ENCODE data around the gene TST. TPM values are rescaled to one million over a fixed set of nuclear protein-coding genes. Genes with fewer than 3 reads are reported as not detected.

Gene TST
- total and polyA plus RNA-seq, 9 of the 15 experiments (the other 6 are each of a cell fraction or from before 2014, with no cell fraction given), result 1.4 to 26.9 (median 12.4) TPM

DNA sequence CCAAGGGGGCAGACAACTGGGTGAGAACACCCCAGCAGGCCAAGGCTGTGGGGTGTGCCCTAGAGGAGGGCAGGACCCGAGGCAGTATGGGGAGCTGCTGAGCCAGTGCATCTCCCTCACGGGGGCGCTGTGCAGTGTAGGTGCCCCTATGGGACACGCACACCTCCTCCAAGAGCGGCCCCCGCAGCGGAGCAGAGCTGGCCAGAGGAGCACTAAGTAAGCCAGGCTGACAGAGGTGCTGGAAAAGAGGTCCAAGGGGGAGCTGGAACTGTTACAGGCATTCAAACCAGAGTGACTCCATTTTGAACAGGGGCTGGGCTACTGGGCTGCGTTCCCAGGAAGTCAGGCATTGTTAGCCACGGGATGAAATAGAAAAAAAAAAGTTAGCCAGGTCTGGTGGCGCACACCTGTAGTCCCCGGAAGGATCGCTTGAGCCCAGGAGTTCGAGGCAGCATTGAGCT lies 41.8 kb downstream of the TST start (continued):
- TF ChIP-seq, protein P1, sequence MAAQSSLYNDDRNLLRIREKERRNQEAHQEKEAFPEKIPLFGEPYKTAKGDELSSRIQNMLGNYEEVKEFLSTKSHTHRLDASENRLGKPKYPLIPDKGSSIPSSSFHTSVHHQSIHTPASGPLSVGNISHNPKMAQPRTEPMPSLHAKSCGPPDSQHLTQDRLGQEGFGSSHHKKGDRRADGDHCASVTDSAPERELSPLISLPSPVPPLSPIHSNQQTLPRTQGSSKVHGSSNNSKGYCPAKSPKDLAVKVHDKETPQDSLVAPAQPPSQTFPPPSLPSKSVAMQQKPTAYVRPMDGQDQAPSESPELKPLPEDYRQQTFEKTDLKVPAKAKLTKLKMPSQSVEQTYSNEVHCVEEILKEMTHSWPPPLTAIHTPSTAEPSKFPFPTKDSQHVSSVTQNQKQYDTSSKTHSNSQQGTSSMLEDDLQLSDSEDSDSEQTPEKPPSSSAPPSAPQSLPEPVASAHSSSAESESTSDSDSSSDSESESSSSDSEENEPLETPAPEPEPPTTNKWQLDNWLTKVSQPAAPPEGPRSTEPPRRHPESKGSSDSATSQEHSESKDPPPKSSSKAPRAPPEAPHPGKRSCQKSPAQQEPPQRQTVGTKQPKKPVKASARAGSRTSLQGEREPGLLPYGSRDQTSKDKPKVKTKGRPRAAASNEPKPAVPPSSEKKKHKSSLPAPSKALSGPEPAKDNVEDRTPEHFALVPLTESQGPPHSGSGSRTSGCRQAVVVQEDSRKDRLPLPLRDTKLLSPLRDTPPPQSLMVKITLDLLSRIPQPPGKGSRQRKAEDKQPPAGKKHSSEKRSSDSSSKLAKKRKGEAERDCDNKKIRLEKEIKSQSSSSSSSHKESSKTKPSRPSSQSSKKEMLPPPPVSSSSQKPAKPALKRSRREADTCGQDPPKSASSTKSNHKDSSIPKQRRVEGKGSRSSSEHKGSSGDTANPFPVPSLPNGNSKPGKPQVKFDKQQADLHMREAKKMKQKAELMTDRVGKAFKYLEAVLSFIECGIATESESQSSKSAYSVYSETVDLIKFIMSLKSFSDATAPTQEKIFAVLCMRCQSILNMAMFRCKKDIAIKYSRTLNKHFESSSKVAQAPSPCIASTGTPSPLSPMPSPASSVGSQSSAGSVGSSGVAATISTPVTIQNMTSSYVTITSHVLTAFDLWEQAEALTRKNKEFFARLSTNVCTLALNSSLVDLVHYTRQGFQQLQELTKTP (IDR thresholded peaks at IDR 0.05; ENCODE audit: low read depth in 1 of 2, partially characterized antibody in 2 of 2), result no peak
- no peak for TF ChIP-seq HCFC1 (IDR thresholded peaks at IDR 0.05; ENCODE audit: low read depth, low read length)
- TF ChIP-seq, protein P2, sequence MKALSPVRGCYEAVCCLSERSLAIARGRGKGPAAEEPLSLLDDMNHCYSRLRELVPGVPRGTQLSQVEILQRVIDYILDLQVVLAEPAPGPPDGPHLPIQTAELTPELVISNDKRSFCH (CRISPR knock-in tag; IDR thresholded peaks at IDR 0.05), result no peak
- TF ChIP-seq, protein P2 (tag; IDR thresholded peaks at IDR 0.05), result peak; percentile 89
- TF ChIP-seq GATA2 (CRISPR knock-in tag; IDR thresholded peaks at IDR 0.05), result no peak
- TF ChIP-seq CREM (IDR thresholded peaks at IDR 0.05; ENCODE audit: low read depth), result 0 out of 2 replicates have a peak, but pooled peaks have one; percentile 26
- TF ChIP-seq ZNF436 (CRISPR knock-in tag; IDR thresholded peaks at IDR 0.05), result no peak
- TF ChIP-seq ZNF444 (CRISPR knock-in tag; IDR thresholded peaks at IDR 0.05), result no peak
- TF ChIP-seq, protein P3, sequence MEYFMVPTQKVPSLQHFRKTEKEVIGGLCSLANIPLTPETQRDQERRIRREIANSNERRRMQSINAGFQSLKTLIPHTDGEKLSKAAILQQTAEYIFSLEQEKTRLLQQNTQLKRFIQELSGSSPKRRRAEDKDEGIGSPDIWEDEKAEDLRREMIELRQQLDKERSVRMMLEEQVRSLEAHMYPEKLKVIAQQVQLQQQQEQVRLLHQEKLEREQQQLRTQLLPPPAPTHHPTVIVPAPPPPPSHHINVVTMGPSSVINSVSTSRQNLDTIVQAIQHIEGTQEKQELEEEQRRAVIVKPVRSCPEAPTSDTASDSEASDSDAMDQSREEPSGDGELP (CRISPR knock-in tag; IDR thresholded peaks at IDR 0.05; ENCODE audit: borderline replicate concordance), result 0 out of 2 replicates have a peak, but pooled peaks have one; percentile 16
- peak; percentile 84; the same call in 1 of the 2 replicates for TF ChIP-seq ZNF589 (CRISPR knock-in tag; IDR thresholded peaks at IDR 0.05; ENCODE audit: low read depth)
- 0 out of 2 replicates have a peak, but pooled peaks have one; percentile 18 for TF ChIP-seq BCL6 (CRISPR knock-in tag; IDR thresholded peaks at IDR 0.05)
- no peak for TF ChIP-seq CBX3 (IDR thresholded peaks at IDR 0.05; ENCODE audit: borderline replicate concordance in 1 of 2, low read length in 2 of 2)
- TF ChIP-seq ZNF583 (CRISPR knock-in tag; IDR thresholded peaks at IDR 0.05), result 0 out of 2 replicates have a peak, but pooled peaks have one; percentile 37
- TF ChIP-seq CBX2 (IDR thresholded peaks at IDR 0.05; ENCODE audit: insufficient read depth, low read length, poor library complexity, severe bottlenecking), result no peak
- no peak for TF ChIP-seq BMI1 (IDR thresholded peaks at IDR 0.05; ENCODE audit: low read length)
- no peak for TF ChIP-seq SAFB (IDR thresholded peaks at IDR 0.05; ENCODE audit: borderline replicate concordance, low read depth, low read length)
- no peak for TF ChIP-seq KLF16 (IDR thresholded peaks at IDR 0.05)
- no peak for TF ChIP-seq FOXP1 (CRISPR knock-in tag; IDR thresholded peaks at IDR 0.05)
- TF ChIP-seq, protein P4, sequence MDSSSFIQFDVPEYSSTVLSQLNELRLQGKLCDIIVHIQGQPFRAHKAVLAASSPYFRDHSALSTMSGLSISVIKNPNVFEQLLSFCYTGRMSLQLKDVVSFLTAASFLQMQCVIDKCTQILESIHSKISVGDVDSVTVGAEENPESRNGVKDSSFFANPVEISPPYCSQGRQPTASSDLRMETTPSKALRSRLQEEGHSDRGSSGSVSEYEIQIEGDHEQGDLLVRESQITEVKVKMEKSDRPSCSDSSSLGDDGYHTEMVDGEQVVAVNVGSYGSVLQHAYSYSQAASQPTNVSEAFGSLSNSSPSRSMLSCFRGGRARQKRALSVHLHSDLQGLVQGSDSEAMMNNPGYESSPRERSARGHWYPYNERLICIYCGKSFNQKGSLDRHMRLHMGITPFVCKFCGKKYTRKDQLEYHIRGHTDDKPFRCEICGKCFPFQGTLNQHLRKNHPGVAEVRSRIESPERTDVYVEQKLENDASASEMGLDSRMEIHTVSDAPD (CRISPR knock-in tag; IDR thresholded peaks at IDR 0.05), result no peak
- TF ChIP-seq MYC (IDR thresholded peaks at IDR 0.05; ENCODE audit: low read depth, low read length), result 0 out of 2 replicates have a peak, but pooled peaks have one; percentile 31
- no peak for TF ChIP-seq MYC (CRISPR knock-in tag; IDR thresholded peaks at IDR 0.05; ENCODE audit: borderline replicate concordance, low read depth)
- no peak for TF ChIP-seq NR2C1 (IDR thresholded peaks at IDR 0.05)
- peak; percentile 54; the same call in 1 of the 2 replicates for TF ChIP-seq NR2C1 (tag; IDR thresholded peaks at IDR 0.05)
- no peak for TF ChIP-seq CC2D1A (IDR thresholded peaks at IDR 0.05)
- no peak for TF ChIP-seq SMARCA4 (IDR thresholded peaks at IDR 0.05)

All from K562 (cell line).